B cell (primary cell): ENCODE results near the gene FLCN. TPM values are rescaled to one million over a fixed set of nuclear protein-coding genes. Genes with fewer than 3 reads are reported as not detected.

ENCODE experiments used
- ATAC-seq: fragments of 200-7000 bp; cut with Tn5 transposase; one replicate; pipeline ENCODE4 v1.10.0; 2021; ENCODE audit warnings: low read depth, mild to moderate bottlenecking, moderate number of reproducible peaks, moderate library complexity
- CTCF ChIA-PET: fragments of 350-600 bp; sonication (Branson Sonifier 250); formaldehyde crosslinking; loops from one replicate; lab custom pipeline; 2021; ENCODE audit warnings: antibody characterized with exemption, inconsistent platforms; lab: Charles Lee
- POLR2A ChIA-PET: fragments of 350-600 bp; sonication (Branson Sonifier 250); formaldehyde crosslinking; loops from one replicate; lab custom pipeline; 2021; ENCODE audit warnings: antibody characterized with exemption; lab: Charles Lee
- DNase-seq: peaks from one replicate; pipeline ENCODE4 v3.0.0; 2013
- H2AFZ ChIP-seq: 2 replicates; pipeline ENCODE4 v1.6.1; 2012; ENCODE audit warnings: mild to moderate bottlenecking, low read depth, low read length; ENCODE audit not compliant: insufficient read depth, poor library complexity, severe bottlenecking
- H3K27ac ChIP-seq, 2 donors: 1 replicate in 1 of 2; 2 replicates in 1 of 2; pipeline ENCODE4 v1.5.1; 2012 to 2013; ENCODE audit warnings: low read length in 2 of 2, mild to moderate bottlenecking in 2 of 2, moderate library complexity in 1 of 2
- H3K27me3 ChIP-seq, 4 experiments: fragments of 200-600 bp in 1 of 4; sonication (generic) in 1 of 4; replicated peaks in 1 of 4; 1 replicate in 2 of 4; 2 replicates in 2 of 4; pipeline versions ENCODE4 v1.6.1 to v1.7.0; 2013 to 2016; ENCODE audit warnings: low read length in 3 of 4, mild to moderate bottlenecking in 2 of 4, mixed read lengths in 1 of 4, moderate library complexity in 1 of 4; ENCODE audit not compliant: insufficient read depth in 4 of 4, control insufficient read depth in 3 of 4; ENCODE audit errors: control extremely low read depth in 1 of 4
- H3K36me3 ChIP-seq, 2 experiments: replicated peaks in 1 of 2; 1 replicate in 1 of 2; 2 replicates in 1 of 2; pipeline versions ENCODE4 v1.6.1 to v1.7.1; 2013; ENCODE audit warnings: low read length in 1 of 2; ENCODE audit not compliant: insufficient read depth in 2 of 2, control insufficient read depth in 1 of 2; ENCODE audit errors: control extremely low read depth in 1 of 2, extremely low read depth in 1 of 2
- H3K4me1 ChIP-seq, 2 donors: fragments of 200-600 bp in 1 of 2; sonication (generic) in 1 of 2; 1 replicate in 1 of 2; 2 replicates in 1 of 2; pipeline versions ENCODE4 v1.5.1 to v1.6.1; 2013 to 2017; ENCODE audit warnings: low read length in 2 of 2; ENCODE audit not compliant: control insufficient read depth in 2 of 2, insufficient read depth in 2 of 2
- H3K4me2 ChIP-seq: replicated peaks from 2 replicates; pipeline ENCODE3; 2012; ENCODE audit warnings: mild to moderate bottlenecking, low read depth, low read length; ENCODE audit not compliant: poor library complexity, severe bottlenecking
- H3K4me3 ChIP-seq, 5 experiments: fragments of 200-600 bp in 1 of 5; sonication (generic) in 1 of 5; 1 replicate in 3 of 5; 2 replicates in 2 of 5; pipeline versions ENCODE4 v1.5.1 to v1.7.0; 2011 to 2016; ENCODE audit warnings: low read length in 4 of 5, mild to moderate bottlenecking in 4 of 5, low read depth in 2 of 5, control low read depth in 1 of 5, moderate library complexity in 1 of 5; ENCODE audit not compliant: insufficient read depth in 1 of 5; ENCODE audit errors: control extremely low read depth in 1 of 5, extremely low read depth in 1 of 5
- H3K79me2 ChIP-seq: fragments of 200-600 bp; sonication (generic); one replicate; pipeline ENCODE4 v1.6.0; 2016; ENCODE audit warnings: low read length; ENCODE audit not compliant: control insufficient read depth, insufficient read depth
- H3K9ac ChIP-seq: fragments of 200-600 bp; sonication (generic); 2 replicates; pipeline ENCODE4 v1.6.1; 2017; ENCODE audit warnings: mild to moderate bottlenecking, low read length, moderate library complexity
- H3K9me3 ChIP-seq, 3 donors: one replicate each; pipeline versions ENCODE4 v1.6.1 to v1.7.1; 2013; ENCODE audit warnings: low read length in 2 of 3; ENCODE audit not compliant: control insufficient read depth in 2 of 3, insufficient read depth in 1 of 3; ENCODE audit errors: control extremely low read depth in 1 of 3
- H4K20me1 ChIP-seq: 2 replicates; pipeline ENCODE4 v1.6.0; 2012; ENCODE audit warnings: mild to moderate bottlenecking, low read length; ENCODE audit not compliant: insufficient read depth, control insufficient read depth, poor library complexity, severe bottlenecking
- H3K27ac Mint-ChIP-seq: one replicate; pipeline ENCODE4 v1.8.0; 2021; ENCODE audit warnings: mixed read lengths
- H3K27me3 Mint-ChIP-seq: one replicate; pipeline ENCODE4 v1.8.0; 2021; ENCODE audit warnings: mixed read lengths
- H3K4me1 Mint-ChIP-seq: one replicate; pipeline ENCODE4 v1.8.0; 2021; ENCODE audit warnings: mixed read lengths
- H3K4me3 Mint-ChIP-seq: one replicate; pipeline ENCODE4 v1.8.0; 2021; ENCODE audit warnings: mixed read lengths
- H3K9me3 Mint-ChIP-seq: one replicate; pipeline ENCODE4 v1.8.0; 2022; ENCODE audit warnings: mixed read lengths; ENCODE audit not compliant: insufficient read depth
- EZH2 ChIP-seq: IDR thresholded peaks from 2 replicates; pipeline ENCODE4 v1.6.1; 2012; ENCODE audit warnings: borderline replicate concordance, low read depth, mild to moderate bottlenecking, moderate library complexity, low read length; ENCODE audit not compliant: insufficient read depth, poor library complexity, severe bottlenecking
- WGBS: methylation state at CpG from one replicate; pipeline ENCODE4 v1.1.5; 2013; ENCODE audit warnings: missing lambda C conversion rate; ENCODE audit not compliant: insufficient coverage; 5-methylcytosine and 5-hydroxymethylcytosine counted together
- intact Hi-C: fragments of 100-400 bp; cut with micrococcal nuclease; formaldehyde crosslinking; loops from one replicate; pipeline ENCODE4 v1.10.0; 2022
- polyA plus RNA-seq: library from polyadenylated mRNA; depleted of rRNA; stranded (reverse); fragments of >200 nt; gene quantifications from 2 replicates; pipeline ENCODE4 v1.2.3, GENCODE V29; 2012
- total RNA-seq, 2 donors: library from RNA; stranded (reverse); fragments of 120-200 nt in 1 of 2; gene quantifications; 1 replicate in 1 of 2; 2 replicates in 1 of 2; pipeline versions ENCODE4 v1.2.3 to v1.2.4, GENCODE V29; 2013 to 2022
- TF ChIP-seq, protein P1 (sequence below): fragments of 200-600 bp; IDR thresholded peaks from one replicate; pipeline ENCODE4 v1.8.0; 2022; ENCODE audit warnings: antibody characterized with exemption, mild to moderate bottlenecking

Gene FLCN
- total and polyA plus RNA-seq, 2 donors (not counting 1 experiment from before 2014, with no cell fraction given) = 36.6 to 128 TPM

- POLR2A ChIA-PET = no interaction called here
Measured at GRCh38 chr17:17203173-17203730, 33.7 kb downstream of the FLCN start.

DNA sequence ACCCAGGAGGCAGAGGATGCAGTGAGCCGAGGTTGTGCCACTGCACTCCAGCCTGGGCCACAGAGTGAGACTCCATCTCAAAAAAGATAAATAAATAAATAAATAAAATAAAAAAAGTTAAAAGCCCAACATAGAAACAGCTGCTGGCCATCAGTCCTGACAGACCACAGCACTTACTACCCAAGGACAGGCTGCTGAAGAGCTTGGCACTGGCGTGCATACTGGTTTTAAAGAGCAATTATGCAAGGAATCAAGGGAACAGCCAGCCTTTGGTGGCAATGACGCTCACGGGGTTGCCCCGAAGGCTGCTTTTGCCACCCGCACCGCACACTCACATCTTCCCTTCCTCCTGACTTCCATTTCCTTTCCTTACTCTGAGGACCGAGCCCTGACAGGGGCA, 35.1 kb downstream of the FLCN start:
- DNase-seq (no peak), ATAC-seq (no peak)
- ChIA-PET CTCF (no interaction called here), POLR2A (no interaction called here)
- no peak overlapping the region for H3K4me3 Mint-ChIP-seq
- peaks cover 0 to 8% (median 0%) of the 10 kb centered on the region in 3 donors for H3K9me3 ChIP-seq
- H3K36me3 ChIP-seq = peaks cover 0 to 8% of the 10 kb centered on the region in 2 experiments
- peaks cover 4% of the 10 kb centered on the region for H4K20me1 ChIP-seq
- no peaks in the 10 kb centered on the region for H3K27me3 ChIP-seq
- 89% methylated on average over 7 of the region's 8 CpGs for WGBS
- H3K27ac ChIP-seq = no peak overlapping the region
- peaks cover 14 to 24% of the 10 kb centered on the region in 2 donors for H3K4me1 ChIP-seq
- no peaks in the 10 kb centered on the region for H3K9me3 Mint-ChIP-seq
- no peak overlapping the region for H3K4me2 ChIP-seq
- TF ChIP-seq, protein P1, sequence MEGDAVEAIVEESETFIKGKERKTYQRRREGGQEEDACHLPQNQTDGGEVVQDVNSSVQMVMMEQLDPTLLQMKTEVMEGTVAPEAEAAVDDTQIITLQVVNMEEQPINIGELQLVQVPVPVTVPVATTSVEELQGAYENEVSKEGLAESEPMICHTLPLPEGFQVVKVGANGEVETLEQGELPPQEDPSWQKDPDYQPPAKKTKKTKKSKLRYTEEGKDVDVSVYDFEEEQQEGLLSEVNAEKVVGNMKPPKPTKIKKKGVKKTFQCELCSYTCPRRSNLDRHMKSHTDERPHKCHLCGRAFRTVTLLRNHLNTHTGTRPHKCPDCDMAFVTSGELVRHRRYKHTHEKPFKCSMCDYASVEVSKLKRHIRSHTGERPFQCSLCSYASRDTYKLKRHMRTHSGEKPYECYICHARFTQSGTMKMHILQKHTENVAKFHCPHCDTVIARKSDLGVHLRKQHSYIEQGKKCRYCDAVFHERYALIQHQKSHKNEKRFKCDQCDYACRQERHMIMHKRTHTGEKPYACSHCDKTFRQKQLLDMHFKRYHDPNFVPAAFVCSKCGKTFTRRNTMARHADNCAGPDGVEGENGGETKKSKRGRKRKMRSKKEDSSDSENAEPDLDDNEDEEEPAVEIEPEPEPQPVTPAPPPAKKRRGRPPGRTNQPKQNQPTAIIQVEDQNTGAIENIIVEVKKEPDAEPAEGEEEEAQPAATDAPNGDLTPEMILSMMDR = no peak
- no peak for TF ChIP-seq EZH2
- H3K9ac ChIP-seq = no peak overlapping the region
- H3K27me3 Mint-ChIP-seq = no peaks in the 10 kb centered on the region
- H3K4me1 Mint-ChIP-seq = peaks cover 20% of the 10 kb centered on the region
- intact Hi-C loops = loop anchor here (10.0 kb wide), 1 partner anchor 157 kb away; the partner anchor contains the start of gene MPRIP
- no peak overlapping the region for H3K27ac Mint-ChIP-seq
- no peak overlapping the region for H3K4me3 ChIP-seq
- no peak overlapping the region for H2AFZ ChIP-seq
- peaks cover 9% of the 10 kb centered on the region for H3K79me2 ChIP-seq

More at GRCh38 chr17:17203173-17203730, 33.7 kb downstream of the FLCN start:
- Histone ChIP-seq H3K9me3 (peaks cover 0 to 11% (median 0%) of the 10 kb centered on the region in 3 donors), H3K27ac (no peak overlapping the region), H2AFZ (no peak overlapping the region), H3K9ac (no peak overlapping the region), H4K20me1 (peaks cover 4% of the 10 kb centered on the region), H3K4me1 (peaks cover 14 to 25% of the 10 kb centered on the region in 2 donors), H3K79me2 (peaks cover 9% of the 10 kb centered on the region), H3K4me3 (no peak overlapping the region), H3K36me3 (peaks cover 0 to 8% of the 10 kb centered on the region in 2 experiments), H3K4me2 (no peak overlapping the region), H3K27me3 (no peaks in the 10 kb centered on the region)
- CTCF ChIA-PET = no interaction called here
- intact Hi-C loops = loop anchor here (10.0 kb wide), 1 partner anchor 158 kb away; the partner anchor contains the start of gene MPRIP
- ATAC-seq = no peak
- H3K27ac Mint-ChIP-seq = no peak overlapping the region
- no peak for TF ChIP-seq EZH2
- TF ChIP-seq, protein P1 = no peak
- H3K4me3 Mint-ChIP-seq = no peak overlapping the region
- 96% methylated on average over 12 of the region's 15 CpGs for WGBS
- H3K27me3 Mint-ChIP-seq = no peaks in the 10 kb centered on the region
- peaks cover 20% of the 10 kb centered on the region for H3K4me1 Mint-ChIP-seq
- no peak for DNase-seq
- no peaks in the 10 kb centered on the region for H3K9me3 Mint-ChIP-seq
